ENCODE measurements around the gene LPAR1. TPM values are rescaled to one million over a fixed set of nuclear protein-coding genes. Genes with fewer than 3 reads are reported as not detected.

LPAR1 gene
- total RNA-seq, 1 experiment from 2014 or later: 14.8 TPM

DNA sequence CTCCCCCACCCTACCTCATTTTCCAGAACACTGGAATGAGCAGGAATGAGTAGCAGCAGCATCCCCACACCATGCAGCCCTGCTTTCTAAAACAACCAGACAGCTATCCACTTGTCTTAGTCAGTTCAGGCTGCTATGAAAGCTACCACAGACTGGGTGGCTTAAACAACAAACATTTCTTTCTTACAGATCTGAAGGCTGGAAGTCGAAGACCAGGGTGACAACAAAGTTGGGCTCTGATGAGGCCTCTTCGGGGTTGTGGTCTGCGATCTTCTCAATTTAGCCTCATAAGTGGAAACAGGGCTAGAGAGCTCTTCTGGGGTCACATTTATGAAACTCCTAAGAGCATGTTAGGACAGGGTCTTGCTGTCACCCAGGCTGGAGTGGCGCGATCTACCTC, 38.9 kb downstream of the LPAR1 start:
- H3K4me1 ChIP-seq: peaks cover 29% of the 10 kb centered on the region
- H3K4me3 ChIP-seq: no peak overlapping the region
- DNase-seq: no peak
- H3K27me3 ChIP-seq: no peaks in the 10 kb centered on the region
- H3K27ac ChIP-seq: no peak overlapping the region
- H3K36me3 ChIP-seq: no peaks in the 10 kb centered on the region
- H3K9me3 ChIP-seq (replicated peaks): no peaks in the 10 kb centered on the region

GRCh38 chr9:110997847-110998246, 40.4 kb downstream of the LPAR1 start:
- no peak overlapping the region for H3K4me3 ChIP-seq
- no peak overlapping the region for H3K27ac ChIP-seq
- no peaks in the 10 kb centered on the region for H3K9me3 ChIP-seq (replicated peaks)
- no peak for DNase-seq
- H3K36me3 ChIP-seq: no peaks in the 10 kb centered on the region
- H3K27me3 ChIP-seq: no peaks in the 10 kb centered on the region
- peaks cover 33% of the 10 kb centered on the region for H3K4me1 ChIP-seq

GRCh38 chr9:110996436-110997220, 41.6 kb downstream of the LPAR1 start:
- no peaks in the 10 kb centered on the region for H3K27me3 ChIP-seq
- H3K4me1 ChIP-seq: peaks cover 33% of the 10 kb centered on the region
- DNase-seq: peak; percentile 94 to 98
- H3K36me3 ChIP-seq: no peaks in the 10 kb centered on the region
- no peaks in the 10 kb centered on the region for H3K9me3 ChIP-seq (replicated peaks)
- peak overlapping the region; percentile 21; the same call in 1 of the 2 replicates for H3K4me3 ChIP-seq
- H3K27ac ChIP-seq: peak overlapping the region; percentile 72

DNA sequence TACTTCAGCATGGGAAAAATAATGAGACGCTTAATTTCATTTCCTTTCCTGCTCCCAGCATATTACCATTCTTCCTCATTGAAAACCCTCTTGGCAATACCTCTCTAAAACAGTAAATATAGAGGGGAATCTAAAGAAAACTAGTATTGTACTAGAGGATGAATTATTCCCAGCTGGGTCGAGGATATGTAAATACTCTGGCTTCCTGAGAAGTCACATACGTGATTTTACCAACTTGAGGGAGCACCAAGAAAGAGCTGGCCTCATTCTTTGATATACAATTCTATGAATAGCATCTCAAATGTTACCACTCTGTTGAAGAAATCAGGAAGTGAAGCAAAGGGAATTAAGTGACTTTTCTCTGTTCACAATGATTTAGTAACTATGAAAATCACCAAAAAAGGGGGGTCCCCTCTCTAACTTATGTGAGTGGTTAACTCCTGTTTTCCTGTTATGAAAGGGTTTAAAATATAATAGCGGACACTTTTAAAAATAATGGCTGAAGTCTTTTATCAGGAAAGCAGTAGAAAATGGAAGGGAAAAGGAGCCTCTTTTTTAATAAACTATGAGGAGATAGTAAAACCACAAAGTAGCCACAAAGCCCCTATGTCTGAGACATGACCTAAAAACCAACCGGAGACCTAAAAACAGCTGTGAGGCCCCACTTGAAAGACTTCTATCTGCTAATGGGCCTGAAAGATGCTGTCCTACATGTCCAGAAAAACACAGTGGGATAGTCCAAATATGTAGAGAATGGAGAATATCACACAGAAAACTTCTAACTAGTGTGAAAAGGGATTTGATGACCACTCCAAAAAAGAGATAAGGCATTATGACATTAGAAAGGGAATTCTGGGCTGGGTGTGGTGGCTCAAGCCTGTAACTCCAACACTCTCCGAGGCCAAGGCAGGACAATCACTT, 42.6 kb downstream of the LPAR1 start:
- Histone ChIP-seq H3K36me3 (no peaks in the 10 kb centered on the region), H3K27me3 (no peaks in the 10 kb centered on the region), H3K27ac (peak overlapping the region; percentile 72), H3K9me3 (replicated peaks) (no peaks in the 10 kb centered on the region), H3K4me3 (peak overlapping the region; percentile 41), H3K4me1 (peaks cover 33% of the 10 kb centered on the region)
- DNase-seq: peak; percentile 81 to 92

DNA sequence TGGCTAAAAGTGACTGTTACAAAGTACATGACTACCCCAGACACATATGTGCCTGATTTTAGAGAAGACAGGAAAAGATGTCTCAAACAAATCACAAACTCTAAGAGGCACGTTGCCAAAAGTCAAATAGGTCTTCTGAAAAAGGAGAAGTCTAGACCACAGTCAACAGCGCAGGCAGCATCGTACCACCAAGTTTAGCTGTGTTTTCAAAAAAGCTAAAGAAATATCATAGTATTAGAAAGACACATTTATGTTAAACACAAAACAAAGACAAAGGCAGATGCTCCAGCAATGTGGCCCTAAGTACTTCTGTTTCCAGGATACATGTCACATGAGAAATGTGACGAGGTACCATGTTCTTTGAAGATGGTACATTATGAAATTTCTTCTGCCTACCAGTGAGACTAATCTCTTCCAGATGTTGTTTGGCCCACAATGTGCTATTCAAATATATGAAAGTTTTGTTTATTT, 43.5 kb downstream of the LPAR1 start:
- Histone ChIP-seq H3K36me3 (no peaks in the 10 kb centered on the region; the same call in 1 of the 2 replicates), H3K27me3 (no peaks in the 10 kb centered on the region), H3K4me1 (peaks cover 33% of the 10 kb centered on the region), H3K9me3 (replicated peaks) (no peaks in the 10 kb centered on the region), H3K27ac (peak overlapping the region; percentile 72), H3K4me3 (peak overlapping the region; percentile 41)
- peak in 1 of 2 experiments; percentile 28 for DNase-seq

DNA sequence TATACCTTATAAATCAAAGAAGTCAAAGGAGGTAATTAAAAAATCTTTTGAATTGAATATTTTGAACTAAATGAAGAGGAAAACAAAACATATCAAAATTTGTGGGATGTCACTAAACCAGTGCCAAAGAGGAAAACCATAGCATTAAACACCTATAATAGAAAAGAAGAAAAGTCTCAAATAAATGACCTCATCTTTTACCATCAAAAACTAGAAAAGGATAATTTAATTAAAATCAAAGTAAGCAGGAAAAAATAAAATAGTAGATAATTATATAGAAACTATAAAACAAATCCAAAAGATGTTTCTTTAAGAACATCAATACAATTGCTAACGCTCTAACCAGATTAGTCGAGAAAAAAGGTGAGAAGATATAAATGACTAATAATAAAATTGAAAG, 47.8 kb downstream of the LPAR1 start:
- Histone ChIP-seq H3K27ac (no peak overlapping the region), H3K27me3 (no peaks in the 10 kb centered on the region), H3K4me3 (no peak overlapping the region), H3K36me3 (no peaks in the 10 kb centered on the region; the same call in 1 of the 2 replicates), H3K9me3 (replicated peaks) (peaks cover 8% of the 10 kb centered on the region; the same call in 1 of the 2 replicates), H3K4me1 (peaks cover 15% of the 10 kb centered on the region)
- DNase-seq: no peak

- DNase-seq: no peak
- Histone ChIP-seq H3K4me1 (no peaks in the 10 kb centered on the region), H3K36me3 (no peaks in the 10 kb centered on the region; the same call in 1 of the 2 replicates)
Measured at GRCh38 chr9:110986529-110986928, 51.7 kb downstream of the LPAR1 start.

GRCh38 chr9:110984890-110985437, 53.3 kb downstream of the LPAR1 start:
- H3K9me3 ChIP-seq (replicated peaks): peaks cover 8% of the 10 kb centered on the region; the same call in 1 of the 2 replicates
- no peak for DNase-seq
- no peak overlapping the region for H3K4me3 ChIP-seq
- H3K27ac ChIP-seq: no peak overlapping the region
- no peaks in the 10 kb centered on the region; the same call in 1 of the 2 replicates for H3K36me3 ChIP-seq
- H3K27me3 ChIP-seq: no peaks in the 10 kb centered on the region
- H3K4me1 ChIP-seq: no peaks in the 10 kb centered on the region; the same call in 1 of the 2 replicates

More at GRCh38 chr9:110986529-110986928, 51.7 kb downstream of the LPAR1 start:
- H3K27me3 ChIP-seq: no peaks in the 10 kb centered on the region
- peaks cover 8% of the 10 kb centered on the region; the same call in 1 of the 2 replicates for H3K9me3 ChIP-seq (replicated peaks)
- H3K27ac ChIP-seq: no peak overlapping the region
- H3K4me3 ChIP-seq: no peak overlapping the region

DNA sequence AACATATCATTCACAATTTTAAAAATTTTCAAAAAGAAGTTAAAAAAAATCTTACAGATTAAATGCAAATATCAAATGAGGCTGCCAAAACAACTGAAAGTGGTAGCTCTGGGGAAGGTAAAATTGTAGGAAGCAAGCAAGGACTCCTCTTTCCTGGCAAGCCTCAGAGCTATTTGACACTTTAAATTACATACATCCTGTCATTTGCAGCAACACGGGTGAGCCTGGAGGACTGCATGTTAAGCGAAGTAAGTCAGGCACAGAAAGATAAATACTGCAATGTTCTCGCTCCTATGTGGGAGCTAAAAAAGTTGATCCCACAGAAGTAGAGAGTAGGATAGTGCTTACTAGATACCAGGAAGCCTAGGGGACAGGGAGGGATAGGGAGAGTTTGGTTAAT, 58.0 kb downstream of the LPAR1 start:
- no peak overlapping the region for H3K27ac ChIP-seq
- no peaks in the 10 kb centered on the region for H3K27me3 ChIP-seq
- peaks cover 5% of the 10 kb centered on the region for H3K4me1 ChIP-seq
- no peak for DNase-seq
- H3K9me3 ChIP-seq (replicated peaks): no peaks in the 10 kb centered on the region
- H3K4me3 ChIP-seq: no peak overlapping the region
- no peaks in the 10 kb centered on the region for H3K36me3 ChIP-seq

DNA sequence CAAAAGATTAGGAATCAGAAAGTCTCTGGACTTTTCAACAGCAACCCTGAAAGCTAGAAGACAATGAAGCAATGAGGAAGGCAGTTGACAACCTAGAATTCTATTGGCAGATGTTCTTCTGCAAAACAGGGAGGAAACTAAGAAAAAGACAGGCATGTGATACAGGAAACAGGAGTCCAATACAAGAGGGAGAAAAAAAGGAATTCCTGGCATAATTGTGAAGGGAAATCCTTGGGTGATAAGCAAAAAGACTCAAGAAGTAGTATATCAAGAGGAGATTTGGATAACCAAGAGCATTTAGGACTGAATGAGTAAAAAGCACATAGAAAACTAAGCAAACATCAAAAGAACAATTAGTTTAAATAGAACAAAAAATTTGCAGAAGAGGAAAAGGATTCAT, 58.6 kb downstream of the LPAR1 start:
- no peak overlapping the region for H3K4me3 ChIP-seq
- DNase-seq: no peak
- H3K27me3 ChIP-seq: no peaks in the 10 kb centered on the region
- no peaks in the 10 kb centered on the region for H3K36me3 ChIP-seq
- H3K9me3 ChIP-seq (replicated peaks): no peaks in the 10 kb centered on the region
- no peak overlapping the region for H3K27ac ChIP-seq
- peaks cover 5% of the 10 kb centered on the region for H3K4me1 ChIP-seq

- DNase-seq: no peak
- Histone ChIP-seq H3K9me3 (replicated peaks) (no peaks in the 10 kb centered on the region), H3K27me3 (no peaks in the 10 kb centered on the region), H3K4me3 (no peak overlapping the region), H3K4me1 (peaks cover 5% of the 10 kb centered on the region), H3K27ac (no peak overlapping the region), H3K36me3 (no peaks in the 10 kb centered on the region)
Measured at GRCh38 chr9:110978516-110978915, 59.8 kb downstream of the LPAR1 start.

- no peak overlapping the region for H3K4me3 ChIP-seq
- peak overlapping the region; percentile 30; the same call in 1 of the 2 replicates for H3K27ac ChIP-seq
- peaks cover 5% of the 10 kb centered on the region for H3K4me1 ChIP-seq
- H3K36me3 ChIP-seq: no peaks in the 10 kb centered on the region
- peak; percentile 21 to 33 for DNase-seq
- H3K27me3 ChIP-seq: no peaks in the 10 kb centered on the region
- H3K9me3 ChIP-seq (replicated peaks): no peaks in the 10 kb centered on the region
Measured at GRCh38 chr9:110977259-110977709, 61.0 kb downstream of the LPAR1 start.

DNA sequence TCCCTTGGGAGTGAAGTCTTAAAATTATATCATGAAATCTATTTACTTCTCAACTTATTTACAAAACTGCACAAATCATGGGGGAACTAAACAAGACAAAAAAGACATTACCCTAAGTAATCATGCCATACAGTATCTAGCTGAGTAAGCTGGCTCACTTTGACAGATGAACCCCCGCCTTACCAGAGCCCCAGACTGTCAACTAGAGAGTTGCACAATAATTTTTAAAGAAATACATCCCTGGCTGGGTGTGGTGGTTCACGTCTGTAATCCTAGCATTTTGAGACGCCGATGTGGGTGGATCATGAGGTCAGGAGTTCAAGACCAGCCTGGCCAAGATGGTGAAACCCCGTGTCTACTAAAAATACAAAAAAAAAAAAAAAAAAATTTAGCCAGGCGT, 62.3 kb downstream of the LPAR1 start:
- H3K36me3 ChIP-seq: no peaks in the 10 kb centered on the region
- no peak overlapping the region for H3K27ac ChIP-seq
- peaks cover 5% of the 10 kb centered on the region for H3K4me1 ChIP-seq
- no peaks in the 10 kb centered on the region for H3K27me3 ChIP-seq
- H3K9me3 ChIP-seq (replicated peaks): no peaks in the 10 kb centered on the region
- DNase-seq: no peak
- H3K4me3 ChIP-seq: no peak overlapping the region

DNA sequence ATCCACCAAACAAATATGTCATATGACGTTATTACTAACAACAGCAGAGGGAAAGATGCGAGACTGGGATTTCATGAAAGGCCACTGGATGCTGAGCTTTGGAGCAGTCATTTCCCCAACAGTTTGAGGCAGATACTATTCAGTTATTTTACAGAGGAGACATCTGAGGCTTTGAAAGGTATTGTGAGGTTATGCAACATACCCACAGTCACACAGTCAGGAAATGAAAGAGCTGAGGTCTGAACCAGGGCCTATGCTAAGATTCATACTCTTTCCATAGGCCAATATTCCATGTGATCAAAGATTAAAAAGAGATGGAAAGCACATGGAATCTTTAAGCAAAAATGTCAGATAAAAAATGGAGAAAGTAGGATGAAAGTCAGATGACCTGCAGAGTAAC, 63.0 kb downstream of the LPAR1 start:
- Histone ChIP-seq H3K36me3 (no peaks in the 10 kb centered on the region), H3K4me3 (no peak overlapping the region), H3K9me3 (replicated peaks) (no peaks in the 10 kb centered on the region), H3K27ac (no peak overlapping the region), H3K27me3 (no peaks in the 10 kb centered on the region), H3K4me1 (peaks cover 11% of the 10 kb centered on the region)
- no peak for DNase-seq
